Activated naive CD8-positive, alpha-beta T cell treated with anti-CD3 and anti-CD28 coated beads for 36 hours (primary cell): ENCODE measurements around the gene IZUMO1R. TPM values are rescaled to one million over a fixed set of nuclear protein-coding genes. Genes with fewer than 3 reads are reported as not detected.
"Not testable (repeated sequence)": the region's sequence is repeated elsewhere in the genome, so short reads cannot be mapped to it uniquely, and the experiment has no call there.

Source experiments
- DNase-seq: peaks from one replicate; pipeline ENCODE4 v3.0.0; 2021
- H3K27ac Mint-ChIP-seq: one replicate; pipeline ENCODE4 v1.8.0; 2022; ENCODE audit warnings: mild to moderate bottlenecking, moderate library complexity, mixed read lengths
- H3K27me3 Mint-ChIP-seq: one replicate; pipeline ENCODE4 v1.8.0; 2022; ENCODE audit warnings: mild to moderate bottlenecking, mixed read lengths
- H3K36me3 Mint-ChIP-seq: one replicate; pipeline ENCODE4 v1.8.0; 2021; ENCODE audit warnings: mild to moderate bottlenecking, mixed read lengths
- H3K4me1 Mint-ChIP-seq: one replicate; pipeline ENCODE4 v1.8.0; 2021; ENCODE audit warnings: mixed read lengths
- H3K4me3 Mint-ChIP-seq: one replicate; pipeline ENCODE4 v1.8.0; 2022; ENCODE audit warnings: mild to moderate bottlenecking, moderate library complexity, mixed read lengths
- H3K9me3 Mint-ChIP-seq: one replicate; pipeline ENCODE4 v1.8.0; 2022; ENCODE audit warnings: mixed read lengths
- total RNA-seq, 2 experiments: library from RNA; stranded (reverse); gene quantifications; one replicate each; pipeline ENCODE4 v1.2.3, GENCODE V29; 2021

Gene IZUMO1R
- total RNA-seq = not detected

DNA sequence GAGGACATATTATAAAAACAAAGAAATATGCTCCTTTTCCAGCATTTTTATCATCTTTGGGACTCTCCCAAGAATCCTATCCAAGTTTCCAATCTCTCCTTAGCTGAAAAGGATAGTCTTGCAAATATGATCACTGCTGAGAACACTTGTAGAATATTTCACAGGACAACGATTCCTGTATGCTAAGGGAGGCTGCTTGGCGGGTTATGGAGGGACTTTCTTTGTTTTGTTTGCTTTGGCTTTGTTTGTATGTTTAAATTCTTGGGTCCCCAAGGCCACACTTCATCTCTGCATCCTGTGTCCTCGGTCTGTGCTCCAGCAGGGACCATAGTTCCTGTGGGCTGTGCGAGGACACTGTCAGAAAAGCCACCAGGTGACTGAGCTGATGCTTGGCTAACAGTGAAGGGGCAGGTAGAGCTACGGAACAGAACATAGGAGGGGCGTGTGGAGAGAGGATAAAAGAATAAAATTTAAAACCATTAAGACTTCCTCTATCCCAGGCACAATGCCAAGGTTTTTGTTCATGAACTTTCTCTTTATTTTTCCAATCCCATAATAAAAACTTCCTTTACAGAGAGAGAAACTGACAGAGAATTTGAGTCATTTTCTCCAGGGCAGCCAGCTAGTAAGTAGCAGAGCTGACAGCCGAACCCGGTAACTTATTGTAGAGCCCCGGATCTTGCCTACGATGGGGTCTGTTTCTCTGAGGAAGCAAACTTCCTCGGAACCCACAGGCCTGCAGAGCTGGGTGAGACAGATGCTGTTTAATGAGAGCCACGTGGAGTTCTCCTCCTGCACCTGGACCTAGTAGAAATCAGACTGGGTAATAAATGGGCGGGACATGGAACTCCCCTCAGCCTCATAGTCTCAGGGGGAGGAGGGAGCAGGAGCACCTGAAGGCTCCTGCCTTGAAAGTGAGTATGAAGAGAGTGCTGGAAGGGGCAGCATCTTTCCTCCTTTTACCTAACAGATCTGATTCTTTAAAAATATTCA, at the start of gene IZUMO1R:
Gene IZUMO1R, plus strand, starts transcription at position 615 of the 993 bp plus-strand sequence. CDS start 1,057 bp downstream, outside the sequence.
- Mint-ChIP-seq H3K4me1 (no peaks in the 10 kb centered on the region), H3K27ac (no peak within 1 kb of the TSS), H3K9me3 (no peaks in the 10 kb centered on the region), H3K36me3 (no peaks in the 10 kb centered on the region), H3K4me3 (no peak within 1 kb of the TSS), H3K27me3 (peaks cover 8% of the 10 kb centered on the region)
- no peak for DNase-seq

DNA sequence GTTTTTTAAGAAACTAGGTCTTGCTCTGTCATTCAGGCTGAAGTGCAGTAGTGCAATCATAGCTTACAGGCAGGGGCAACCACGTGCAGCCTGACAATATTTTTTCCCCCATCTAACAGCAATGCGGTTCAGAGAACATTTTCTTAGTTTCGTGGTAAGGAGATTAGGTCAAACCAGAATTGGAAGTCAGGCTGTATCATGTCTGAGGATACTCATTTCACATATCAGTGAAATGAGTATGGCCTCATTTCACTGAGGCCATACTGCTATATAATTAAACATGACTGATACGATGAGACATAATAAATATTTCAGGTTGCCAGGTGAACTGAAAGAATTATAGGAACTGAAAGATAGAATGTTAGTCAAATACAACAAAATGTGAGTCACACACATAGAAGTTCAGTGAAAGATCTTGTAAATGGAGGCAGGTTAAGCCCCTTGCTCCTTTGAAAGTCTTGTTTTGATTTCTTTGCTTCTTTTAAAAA, 32.5 kb upstream of the IZUMO1R start:
- no peak overlapping the region for H3K4me3 Mint-ChIP-seq
- DNase-seq = no peak
- no peaks in the 10 kb centered on the region for H3K36me3 Mint-ChIP-seq
- H3K4me1 Mint-ChIP-seq = no peaks in the 10 kb centered on the region
- no peak overlapping the region for H3K27ac Mint-ChIP-seq
- H3K27me3 Mint-ChIP-seq = no peaks in the 10 kb centered on the region
- H3K9me3 Mint-ChIP-seq = peaks cover 7% of the 10 kb centered on the region

DNA sequence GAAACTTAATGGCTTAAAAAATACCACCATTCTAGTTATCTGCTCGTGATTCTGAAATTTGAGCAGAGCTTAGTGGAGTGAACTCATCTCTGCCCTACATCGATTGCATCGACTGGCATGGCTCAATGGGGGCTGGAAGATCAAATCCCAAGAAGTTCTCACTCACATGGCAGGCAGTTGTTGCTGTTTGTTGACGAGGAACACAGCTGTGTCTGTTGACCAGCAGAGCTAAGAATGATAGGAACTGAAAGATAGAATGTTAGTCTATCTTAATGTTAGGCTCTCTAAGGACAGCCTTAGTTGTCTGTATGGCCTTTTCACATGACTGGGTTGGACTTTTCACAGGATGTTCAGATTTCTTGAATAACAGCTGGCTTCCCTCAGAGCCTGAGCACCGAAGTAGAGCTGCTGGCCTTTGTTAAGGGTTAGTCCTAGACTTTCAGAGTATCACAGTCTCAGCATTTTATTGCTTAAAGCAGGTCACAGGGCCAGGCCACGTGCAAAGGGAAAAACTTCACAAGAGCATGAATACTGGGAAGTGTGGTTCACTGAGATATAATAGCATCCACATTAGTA, 31.6 kb upstream of the IZUMO1R start:
- H3K27ac Mint-ChIP-seq = no peak overlapping the region
- H3K4me1 Mint-ChIP-seq = no peaks in the 10 kb centered on the region
- H3K36me3 Mint-ChIP-seq = no peaks in the 10 kb centered on the region
- no peak overlapping the region for H3K4me3 Mint-ChIP-seq
- no peaks in the 10 kb centered on the region for H3K27me3 Mint-ChIP-seq
- H3K9me3 Mint-ChIP-seq = peaks cover 5% of the 10 kb centered on the region
- DNase-seq = no peak

DNA sequence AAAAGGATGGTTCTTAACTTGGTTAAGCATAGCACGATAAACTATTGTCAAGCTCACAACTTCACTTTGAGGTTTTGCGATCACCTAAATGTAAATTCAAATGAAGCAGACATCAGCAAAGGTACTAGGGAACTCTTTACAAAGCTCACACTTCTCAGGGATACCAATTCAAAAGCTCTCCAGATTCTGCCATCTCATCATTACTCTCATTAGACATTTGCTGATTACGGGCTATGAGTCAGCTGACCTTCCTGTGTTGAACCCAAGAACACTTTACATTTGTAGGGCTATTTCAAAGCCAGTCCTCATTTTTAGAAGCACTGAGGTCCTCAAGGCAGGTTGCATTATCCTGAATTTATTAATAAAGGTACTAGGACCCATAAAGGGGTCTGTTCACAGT, 28.4 kb upstream of the IZUMO1R start:
- no peak overlapping the region for H3K4me3 Mint-ChIP-seq
- no peaks in the 10 kb centered on the region for H3K9me3 Mint-ChIP-seq
- no peak overlapping the region for H3K27ac Mint-ChIP-seq
- H3K4me1 Mint-ChIP-seq = no peaks in the 10 kb centered on the region
- H3K27me3 Mint-ChIP-seq = no peaks in the 10 kb centered on the region
- no peak for DNase-seq
- H3K36me3 Mint-ChIP-seq = no peaks in the 10 kb centered on the region

DNA sequence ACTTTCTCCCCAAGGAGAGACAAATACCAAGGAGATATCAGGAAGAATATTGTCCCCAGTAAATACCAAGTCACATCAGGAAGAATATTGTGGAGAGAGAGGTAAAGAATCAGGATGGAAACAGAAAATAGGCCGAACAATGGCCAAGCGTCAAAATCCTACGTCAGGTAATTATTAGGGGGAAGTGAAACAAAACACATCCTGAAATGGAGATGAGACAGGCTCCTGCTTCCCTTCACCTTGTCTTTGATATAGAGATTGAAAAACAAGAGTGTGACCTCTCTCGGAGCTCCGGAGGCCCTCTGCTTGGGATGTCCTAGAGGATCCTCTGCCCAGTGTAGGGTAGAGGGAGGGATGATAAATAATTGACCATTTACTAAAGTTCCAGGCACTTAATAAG, 27.4 kb upstream of the IZUMO1R start:
- H3K4me1 Mint-ChIP-seq = no peaks in the 10 kb centered on the region
- DNase-seq = no peak
- no peaks in the 10 kb centered on the region for H3K36me3 Mint-ChIP-seq
- no peaks in the 10 kb centered on the region for H3K27me3 Mint-ChIP-seq
- H3K27ac Mint-ChIP-seq = no peak overlapping the region
- H3K9me3 Mint-ChIP-seq = no peaks in the 10 kb centered on the region
- no peak overlapping the region for H3K4me3 Mint-ChIP-seq

DNA sequence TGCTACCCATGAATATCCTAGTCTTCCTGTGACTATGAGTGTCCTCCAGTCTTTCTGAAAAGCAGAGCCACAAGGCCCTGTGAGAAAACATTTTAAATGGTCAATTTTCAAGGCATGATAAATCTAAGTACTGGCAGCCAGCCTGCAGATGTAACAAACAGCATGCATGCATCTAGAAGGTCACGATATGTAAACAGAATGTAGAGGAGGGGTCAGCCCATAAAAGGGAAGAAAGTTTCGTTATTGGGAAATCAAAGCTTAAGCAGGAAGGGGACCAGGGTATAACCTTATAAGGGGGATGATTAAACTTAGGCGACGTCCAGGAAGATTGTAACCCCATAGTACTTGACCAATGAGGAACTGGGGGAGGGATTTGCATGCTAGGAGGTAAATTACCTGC, 26.2 kb upstream of the IZUMO1R start:
- not testable (repeated sequence) for H3K4me1 Mint-ChIP-seq, H3K4me3 Mint-ChIP-seq

DNA sequence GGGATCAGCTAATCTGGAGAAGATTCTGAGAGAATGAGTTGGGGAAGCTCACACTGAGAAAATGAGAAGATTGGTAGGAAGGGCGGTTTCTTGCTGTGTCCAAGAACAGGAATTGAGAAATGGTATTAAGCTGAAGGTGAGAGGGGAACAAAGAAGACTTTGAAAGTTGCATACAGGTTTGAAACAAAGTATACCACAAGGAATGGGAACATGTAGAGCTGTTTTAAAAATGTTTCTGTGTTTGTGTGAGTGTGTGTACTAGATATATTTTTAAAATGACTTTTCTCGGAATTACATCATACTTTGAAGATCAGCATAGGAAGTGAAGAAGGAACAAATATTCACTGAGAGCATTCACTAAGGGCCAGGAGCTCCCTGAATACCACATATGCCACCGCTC, 24.4 kb upstream of the IZUMO1R start:
- no peaks in the 10 kb centered on the region for H3K9me3 Mint-ChIP-seq
- peaks cover 3% of the 10 kb centered on the region for H3K27me3 Mint-ChIP-seq
- H3K4me3 Mint-ChIP-seq = no peak overlapping the region
- no peaks in the 10 kb centered on the region for H3K4me1 Mint-ChIP-seq
- H3K27ac Mint-ChIP-seq = no peak overlapping the region
- H3K36me3 Mint-ChIP-seq = no peaks in the 10 kb centered on the region
- no peak for DNase-seq

More for the DNA sequence above, 26.2 kb upstream of the IZUMO1R start:
- DNase-seq, H3K36me3 Mint-ChIP-seq, H3K27me3 Mint-ChIP-seq, H3K9me3 Mint-ChIP-seq, H3K27ac Mint-ChIP-seq: not testable (repeated sequence)

DNA sequence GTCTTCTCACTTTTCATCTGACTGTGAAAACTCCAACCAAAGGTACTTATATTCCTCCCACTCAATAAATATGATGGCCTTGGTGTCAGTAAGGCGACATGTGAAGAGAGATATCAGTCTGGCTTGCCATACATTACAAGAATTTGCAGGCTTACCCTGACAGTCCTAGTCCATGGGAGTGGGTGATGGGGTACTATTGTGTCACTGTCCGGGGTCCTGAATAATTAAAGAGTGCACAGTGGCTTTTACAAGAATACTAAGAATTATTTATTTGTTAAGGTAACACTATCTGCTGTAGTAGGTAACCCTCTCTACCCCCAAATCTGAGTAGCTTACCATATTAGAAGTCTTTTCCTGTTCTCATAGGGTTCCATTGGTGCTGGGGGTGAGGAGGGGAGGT, 23.1 kb upstream of the IZUMO1R start:
- Mint-ChIP-seq H3K9me3 (no peaks in the 10 kb centered on the region), H3K27me3 (peaks cover 3% of the 10 kb centered on the region), H3K4me1 (no peaks in the 10 kb centered on the region), H3K36me3 (no peaks in the 10 kb centered on the region), H3K27ac (no peak overlapping the region), H3K4me3 (no peak overlapping the region)
- no peak for DNase-seq

DNA sequence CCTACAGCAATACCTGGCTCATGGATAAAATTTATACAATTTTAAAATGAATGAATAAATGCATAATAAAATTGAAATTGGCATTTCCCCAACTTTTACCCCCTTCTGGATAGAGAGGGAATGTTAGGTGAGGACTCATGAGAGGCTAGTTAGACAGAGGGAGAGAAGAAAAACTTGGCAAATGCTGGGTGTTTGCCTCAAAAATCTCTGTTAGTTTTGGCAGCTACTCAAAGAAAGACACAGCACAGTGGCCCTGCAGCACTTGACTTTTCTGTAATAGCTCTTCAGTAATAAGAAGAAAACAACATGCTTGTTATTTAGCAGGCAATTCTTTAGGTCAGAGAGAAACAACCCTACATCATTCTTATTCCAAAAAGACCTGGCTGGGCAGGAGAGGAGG, 20.7 kb upstream of the IZUMO1R start:
- Mint-ChIP-seq H3K4me3 (no peak overlapping the region), H3K36me3 (no peaks in the 10 kb centered on the region), H3K27ac (no peak overlapping the region), H3K9me3 (no peaks in the 10 kb centered on the region), H3K27me3 (peaks cover 3% of the 10 kb centered on the region), H3K4me1 (no peaks in the 10 kb centered on the region)
- DNase-seq = no peak

DNA sequence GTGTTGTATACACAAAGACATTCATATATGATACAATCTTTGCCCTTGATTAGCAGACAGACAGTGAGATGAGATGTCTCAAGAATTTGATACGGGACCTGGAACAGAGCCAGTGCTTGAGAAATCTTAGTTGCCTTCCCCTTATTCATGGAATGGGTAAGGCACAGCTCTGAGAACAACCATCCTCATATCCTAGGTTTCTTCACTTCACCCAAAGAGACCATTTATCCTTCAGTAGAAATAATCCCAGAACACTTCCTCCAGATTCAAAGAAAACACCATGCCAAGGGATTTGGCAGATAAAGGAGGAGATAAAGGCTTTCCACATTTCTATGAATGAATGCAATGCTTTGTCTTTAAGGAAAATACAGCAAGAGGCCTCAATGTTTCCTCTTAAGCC, 8.8 kb upstream of the IZUMO1R start:
- Mint-ChIP-seq H3K36me3 (no peaks in the 10 kb centered on the region), H3K27me3 (peaks cover 10% of the 10 kb centered on the region), H3K9me3 (peaks cover 4% of the 10 kb centered on the region), H3K27ac (no peak overlapping the region), H3K4me1 (no peaks in the 10 kb centered on the region), H3K4me3 (no peak overlapping the region)
- DNase-seq = no peak

DNA sequence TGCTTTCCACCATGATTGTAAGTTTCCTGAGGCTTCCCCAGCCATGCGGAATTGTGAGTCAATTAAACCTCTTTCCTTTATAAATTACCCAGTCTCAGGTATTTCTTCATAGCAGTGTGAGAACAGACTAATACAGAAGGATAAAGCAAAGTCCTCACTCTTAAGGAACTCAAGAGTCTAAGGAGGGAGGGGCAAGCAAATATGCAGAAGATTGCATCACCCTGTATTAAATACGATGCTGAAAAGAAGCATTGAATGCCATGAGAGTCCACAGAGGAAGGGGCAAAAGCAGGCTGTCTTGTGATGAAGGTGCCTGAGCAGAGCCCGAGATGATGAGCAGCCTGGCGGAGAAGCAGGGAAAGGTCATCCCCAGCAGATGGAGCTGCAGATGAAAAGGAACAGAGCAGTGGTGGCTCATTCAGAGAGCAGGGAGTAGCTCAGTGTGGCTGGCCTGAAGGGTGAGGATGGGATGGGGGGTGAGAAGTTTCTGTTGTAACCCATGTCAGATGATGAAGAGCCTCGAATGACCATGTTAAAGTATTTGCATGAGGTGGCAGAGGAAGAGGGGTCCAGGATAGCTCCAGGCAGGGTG, 6.3 kb upstream of the IZUMO1R start:
- Mint-ChIP-seq H3K4me3 (no peak overlapping the region), H3K9me3 (no peaks in the 10 kb centered on the region), H3K4me1 (no peaks in the 10 kb centered on the region), H3K36me3 (no peaks in the 10 kb centered on the region), H3K27me3 (peaks cover 14% of the 10 kb centered on the region), H3K27ac (no peak overlapping the region)
- DNase-seq = no peak

DNA sequence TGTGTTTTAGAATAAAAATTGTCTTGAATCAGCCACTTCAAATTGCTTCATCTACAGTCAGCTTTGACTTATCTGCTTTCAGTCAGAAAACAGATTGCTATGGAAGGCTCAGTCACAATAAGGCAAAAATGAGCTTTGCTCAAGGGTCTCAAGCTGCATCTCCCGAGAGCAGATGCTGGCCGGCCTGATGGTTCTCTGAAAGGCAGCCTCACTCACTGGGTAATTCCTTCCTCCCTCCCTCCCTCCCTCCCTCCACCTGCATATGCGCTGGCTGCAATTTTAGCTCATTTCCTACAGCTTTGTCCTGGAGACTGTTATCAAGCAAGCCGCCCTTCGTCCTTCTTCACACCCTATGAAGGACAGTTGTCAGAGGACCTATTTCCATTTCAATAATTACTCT, 1.6 kb upstream of the IZUMO1R start:
- H3K4me1 Mint-ChIP-seq = no peaks in the 10 kb centered on the region
- H3K4me3 Mint-ChIP-seq = no peak overlapping the region
- peaks cover 10% of the 10 kb centered on the region for H3K27me3 Mint-ChIP-seq
- no peaks in the 10 kb centered on the region for H3K36me3 Mint-ChIP-seq
- DNase-seq = no peak
- H3K27ac Mint-ChIP-seq = no peak overlapping the region
- no peaks in the 10 kb centered on the region for H3K9me3 Mint-ChIP-seq

DNA sequence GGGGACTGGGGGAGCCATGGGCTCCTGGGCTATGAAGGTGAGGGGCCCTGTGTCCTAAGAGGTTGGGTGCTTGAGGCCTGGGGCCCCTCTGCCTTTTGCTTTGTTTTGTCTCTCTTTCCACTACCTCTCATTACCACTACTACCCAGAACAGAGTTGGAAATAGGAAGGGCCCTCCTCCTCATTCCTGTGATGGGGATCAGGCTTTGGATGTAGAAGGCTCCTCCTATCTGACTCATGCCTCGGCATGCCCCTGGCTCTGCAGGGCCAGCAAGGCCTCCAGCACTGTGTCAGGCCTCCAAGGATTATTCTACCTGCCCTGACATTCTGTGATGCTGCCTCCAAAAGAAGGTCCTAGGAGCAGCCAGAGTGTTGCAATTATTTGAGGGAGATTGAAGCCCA, 766 bp downstream of the IZUMO1R start:
- H3K27ac Mint-ChIP-seq = no peak overlapping the region
- peaks cover 10% of the 10 kb centered on the region for H3K27me3 Mint-ChIP-seq
- no peak for DNase-seq
- no peaks in the 10 kb centered on the region for H3K4me1 Mint-ChIP-seq
- H3K9me3 Mint-ChIP-seq = no peaks in the 10 kb centered on the region
- H3K36me3 Mint-ChIP-seq = no peaks in the 10 kb centered on the region
- H3K4me3 Mint-ChIP-seq = no peak overlapping the region

DNA sequence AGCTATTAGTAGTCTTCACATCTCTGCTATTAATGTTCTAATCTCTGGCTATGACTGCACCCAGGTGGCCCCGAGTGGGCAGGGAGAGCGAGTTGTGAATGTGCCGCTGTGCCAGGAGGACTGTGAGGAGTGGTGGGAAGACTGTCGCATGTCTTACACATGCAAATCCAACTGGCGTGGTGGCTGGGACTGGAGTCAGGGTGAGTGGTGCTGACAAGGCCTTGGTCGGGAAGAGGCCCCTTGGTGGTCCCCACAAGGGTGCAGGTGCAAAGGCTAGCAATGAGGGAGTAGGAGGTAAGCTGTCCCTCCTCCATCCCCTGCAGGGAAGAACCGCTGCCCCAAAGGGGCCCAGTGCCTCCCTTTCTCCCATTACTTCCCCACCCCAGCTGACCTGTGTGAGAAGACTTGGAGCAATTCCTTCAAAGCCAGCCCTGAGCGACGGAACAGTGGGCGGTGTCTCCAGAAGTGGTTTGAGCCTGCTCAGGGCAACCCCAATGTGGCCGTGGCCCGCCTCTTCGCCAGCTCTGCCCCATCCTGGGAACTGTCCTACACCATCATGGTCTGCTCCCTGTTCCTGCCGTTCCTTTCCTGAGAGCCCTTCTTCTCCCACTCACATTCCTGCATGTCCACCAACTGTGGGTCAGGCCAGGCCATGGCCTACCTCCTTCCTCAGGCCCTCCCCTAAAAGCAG, 2.9 kb downstream of the IZUMO1R start:
- no peaks in the 10 kb centered on the region for H3K36me3 Mint-ChIP-seq
- H3K4me1 Mint-ChIP-seq = no peaks in the 10 kb centered on the region
- H3K27me3 Mint-ChIP-seq = peaks cover 15% of the 10 kb centered on the region
- H3K27ac Mint-ChIP-seq = no peak overlapping the region
- no peak overlapping the region for H3K4me3 Mint-ChIP-seq
- no peaks in the 10 kb centered on the region for H3K9me3 Mint-ChIP-seq
- no peak for DNase-seq

DNA sequence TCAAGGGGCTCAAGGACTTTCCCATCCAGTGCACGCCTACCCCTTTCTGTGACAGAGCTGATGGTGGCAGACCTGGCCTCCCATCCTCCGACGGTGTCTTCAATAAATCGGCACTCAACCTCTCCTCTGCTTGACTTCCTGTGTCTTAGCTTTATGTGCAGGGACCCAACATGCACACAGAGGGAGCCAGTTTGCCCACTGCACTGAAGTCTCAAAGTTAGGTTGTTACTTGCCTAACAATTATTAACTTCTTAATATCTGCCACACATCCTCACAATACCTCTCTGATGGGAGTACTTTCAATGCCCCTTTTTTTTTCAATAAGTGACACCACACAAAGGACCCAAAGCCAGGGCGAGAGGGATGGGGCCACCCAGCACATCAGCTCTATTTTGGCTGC, 3.6 kb downstream of the IZUMO1R start:
- Mint-ChIP-seq H3K36me3 (no peaks in the 10 kb centered on the region), H3K9me3 (no peaks in the 10 kb centered on the region), H3K4me3 (no peak overlapping the region), H3K27me3 (peaks cover 12% of the 10 kb centered on the region), H3K4me1 (no peaks in the 10 kb centered on the region), H3K27ac (no peak overlapping the region)
- DNase-seq = no peak
